ENCODE results near the gene ZNF23. TPM values are rescaled to one million over a fixed set of nuclear protein-coding genes. Genes with fewer than 3 reads are reported as not detected.
A peak's percentile ranks its signal among the peaks of the same experiment; 100 is the strongest.

ZNF23 gene
- total RNA-seq, 4 donors from 2014 or later, result 3.6 to 8.1 (median 5.8) TPM

DNA sequence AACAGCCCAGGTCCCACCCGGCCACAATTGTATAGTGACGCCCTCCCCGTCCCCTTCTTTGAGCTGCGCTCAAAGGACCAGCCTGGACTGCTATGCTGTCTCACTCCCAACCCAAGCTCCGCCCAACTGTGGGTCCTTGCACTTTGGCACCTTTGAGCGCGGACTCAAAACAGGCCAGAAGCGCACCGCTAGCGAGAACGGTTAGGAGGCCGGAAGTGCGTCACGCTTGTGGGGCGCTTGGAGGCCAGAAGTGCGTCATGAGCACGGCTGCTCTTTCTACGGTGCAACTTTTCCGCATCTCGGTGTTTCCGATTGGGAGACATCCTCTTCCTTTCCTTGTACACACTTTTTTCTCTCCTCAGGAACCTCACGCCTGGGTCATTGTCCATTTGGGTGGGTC, 27.1 kb upstream of the ZNF23 start, which contains the start of gene ZNF19:
Gene ZNF19, minus strand, starts transcription at position 203 of the 400 bp plus-strand sequence. CDS start 7,210 bp downstream, outside the sequence.
- TF ChIP-seq POLR2A (IDR thresholded peaks at IDR 0.05), result no peak

DNA sequence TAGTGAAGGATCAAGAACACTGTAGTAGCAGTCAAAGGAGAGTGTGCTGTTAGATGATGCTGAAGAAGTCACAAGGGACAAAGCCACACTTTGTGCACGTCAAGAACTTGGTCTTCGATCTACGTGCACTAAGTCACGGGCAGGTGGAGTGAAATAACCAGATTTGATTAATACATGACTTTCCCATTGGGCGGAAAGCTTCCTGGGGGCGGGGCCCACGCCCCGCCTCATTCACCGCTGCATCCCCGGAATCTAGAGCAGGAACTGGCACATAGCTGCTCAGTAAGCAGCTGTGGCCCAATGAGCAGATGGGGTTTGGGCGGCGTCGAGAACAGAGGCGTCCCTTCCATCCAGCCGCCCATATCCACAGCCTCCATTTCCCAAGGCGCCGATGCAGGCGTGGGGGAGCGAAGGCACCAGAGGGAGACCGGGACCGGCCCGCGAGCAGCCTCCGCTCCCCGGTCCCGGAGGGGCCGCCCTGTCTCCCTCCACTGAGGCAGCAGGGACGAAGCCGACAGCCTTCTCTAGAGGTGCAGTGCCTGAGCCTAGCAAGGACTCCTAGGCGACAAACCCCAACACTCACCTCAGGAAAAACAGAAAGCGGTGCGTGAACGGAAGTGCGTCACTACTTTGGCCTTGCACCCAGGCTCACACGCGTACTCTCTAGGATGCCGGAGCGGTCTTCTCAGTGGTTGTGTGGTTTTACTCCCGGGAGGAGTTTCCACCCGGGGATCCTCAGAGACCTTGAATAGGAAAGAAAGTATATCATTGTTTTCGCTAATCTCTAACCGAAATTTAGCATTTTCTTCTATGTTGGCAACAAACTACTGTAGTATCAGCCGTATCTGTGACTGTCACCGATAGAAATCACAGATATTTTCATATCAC, 22.2 kb upstream of the ZNF23 start:
- TF ChIP-seq, protein P1, sequence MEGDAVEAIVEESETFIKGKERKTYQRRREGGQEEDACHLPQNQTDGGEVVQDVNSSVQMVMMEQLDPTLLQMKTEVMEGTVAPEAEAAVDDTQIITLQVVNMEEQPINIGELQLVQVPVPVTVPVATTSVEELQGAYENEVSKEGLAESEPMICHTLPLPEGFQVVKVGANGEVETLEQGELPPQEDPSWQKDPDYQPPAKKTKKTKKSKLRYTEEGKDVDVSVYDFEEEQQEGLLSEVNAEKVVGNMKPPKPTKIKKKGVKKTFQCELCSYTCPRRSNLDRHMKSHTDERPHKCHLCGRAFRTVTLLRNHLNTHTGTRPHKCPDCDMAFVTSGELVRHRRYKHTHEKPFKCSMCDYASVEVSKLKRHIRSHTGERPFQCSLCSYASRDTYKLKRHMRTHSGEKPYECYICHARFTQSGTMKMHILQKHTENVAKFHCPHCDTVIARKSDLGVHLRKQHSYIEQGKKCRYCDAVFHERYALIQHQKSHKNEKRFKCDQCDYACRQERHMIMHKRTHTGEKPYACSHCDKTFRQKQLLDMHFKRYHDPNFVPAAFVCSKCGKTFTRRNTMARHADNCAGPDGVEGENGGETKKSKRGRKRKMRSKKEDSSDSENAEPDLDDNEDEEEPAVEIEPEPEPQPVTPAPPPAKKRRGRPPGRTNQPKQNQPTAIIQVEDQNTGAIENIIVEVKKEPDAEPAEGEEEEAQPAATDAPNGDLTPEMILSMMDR (IDR thresholded peaks at IDR 0.05), result no peak
- TF ChIP-seq POLR2A (IDR thresholded peaks at IDR 0.05), result no peak
- 0% methylated on average over 43 to 44 of the region's 44 CpGs for WGBS, 2 donors

More for the DNA sequence above, 27.1 kb upstream of the ZNF23 start, which contains the start of gene ZNF19:
- H3K4me3 ChIP-seq (ENCODE audit: low read depth, poor library complexity, severe bottlenecking), result no peak within 1 kb of the TSS
- intact Hi-C loops (cut with DNase I; ENCODE audit: low total_unique reads), result no loop called here
- 85 to 90% methylated on average over 22 of the region's 22 CpGs for WGBS, 2 donors
- DNase-seq (ENCODE audit: low spot score in 2 of 2), result no peak

DNA sequence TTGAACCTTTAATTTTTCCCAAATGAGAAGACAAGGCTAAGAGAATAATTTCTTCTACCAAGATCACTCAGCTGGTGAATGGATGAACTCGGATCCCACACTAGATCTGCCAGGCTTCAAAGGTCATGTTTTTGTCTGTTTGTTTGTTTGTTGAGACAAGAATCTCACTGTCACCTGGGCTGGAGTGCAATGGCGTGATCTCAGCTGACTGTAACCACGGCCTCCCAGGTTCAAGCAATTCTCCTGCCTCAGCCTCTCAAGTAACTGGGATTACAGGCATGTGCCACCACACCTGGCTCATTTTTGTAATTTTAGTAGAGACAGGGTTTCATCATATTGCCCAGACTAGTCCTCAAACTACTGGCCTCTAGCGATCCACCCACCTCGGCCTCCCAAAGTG, 20.5 kb upstream of the ZNF23 start:
- TF ChIP-seq, protein P1 (IDR thresholded peaks at IDR 0.05), result no peak
- no peak for TF ChIP-seq POLR2A (IDR thresholded peaks at IDR 0.05)
- intact Hi-C loops (cut with DNase I; ENCODE audit: low total_unique reads), result no loop called here
- H3K4me3 ChIP-seq (ENCODE audit: low read depth, poor library complexity, severe bottlenecking), result no peak overlapping the region
- DNase-seq (ENCODE audit: low spot score in 2 of 2), result no peak
- WGBS, 2 donors, result 85 to 92% methylated on average over 5 of the region's 5 CpGs

More for the DNA sequence above, 22.2 kb upstream of the ZNF23 start:
- intact Hi-C loops (cut with DNase I; ENCODE audit: low total_unique reads), result no loop called here
- H3K4me3 ChIP-seq (ENCODE audit: low read depth, poor library complexity, severe bottlenecking), result peak overlapping the region; percentile 95
- DNase-seq (ENCODE audit: low spot score in 2 of 2), result peak; percentile 88 to 96

DNA sequence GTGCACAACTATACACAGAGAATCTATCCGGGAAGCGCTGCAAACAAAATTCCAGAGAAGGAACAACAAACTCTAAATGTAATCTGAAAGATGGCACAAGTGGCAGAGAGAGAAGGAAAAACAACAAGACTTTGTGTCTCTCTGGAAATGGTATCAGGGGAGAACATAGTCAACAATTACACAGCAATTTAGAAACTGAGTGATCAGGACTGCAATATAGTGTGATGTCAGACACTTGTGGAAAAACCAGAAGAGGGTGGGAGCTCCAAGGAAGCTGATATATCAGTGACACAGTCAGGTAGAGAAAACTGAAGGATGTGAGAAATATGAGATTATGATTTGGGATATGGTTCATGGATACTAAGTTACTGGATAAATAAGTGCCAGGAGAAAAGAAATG, 18.9 kb upstream of the ZNF23 start:
- WGBS, 2 donors, result 92 to 93% methylated on average over 2 of the region's 2 CpGs
- H3K4me3 ChIP-seq (ENCODE audit: low read depth, poor library complexity, severe bottlenecking), result no peak overlapping the region

DNA sequence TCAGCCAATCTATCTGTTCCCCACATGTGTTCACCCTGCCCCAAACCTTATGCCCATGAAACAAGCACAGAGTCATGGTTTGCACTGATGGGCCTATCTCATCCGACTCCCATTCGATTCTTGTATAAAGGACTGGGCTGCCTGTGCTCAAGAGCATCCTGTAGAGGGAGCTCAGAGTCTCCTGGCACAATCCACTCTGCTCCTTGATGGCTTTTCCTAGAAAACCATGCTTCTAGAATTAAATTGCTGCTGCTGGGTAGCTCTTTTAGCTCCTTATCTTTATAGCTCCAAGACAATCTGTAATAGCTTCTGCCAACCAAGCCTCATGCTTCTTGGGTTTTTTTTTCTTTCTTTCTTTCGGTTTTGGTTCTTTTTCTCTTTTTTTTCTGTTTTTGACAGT, 17.4 kb upstream of the ZNF23 start:
- TF ChIP-seq POLR2A (IDR thresholded peaks at IDR 0.05), result no peak
- TF ChIP-seq, protein P1 (IDR thresholded peaks at IDR 0.05), result no peak
- intact Hi-C loops (cut with DNase I; ENCODE audit: low total_unique reads), result no loop called here
- WGBS, 2 donors, result 49 to 66% methylated on average over 3 of the region's 3 CpGs
- no peak for DNase-seq (ENCODE audit: low spot score in 2 of 2)
- no peak overlapping the region for H3K4me3 ChIP-seq (ENCODE audit: low read depth, poor library complexity, severe bottlenecking)

More for the DNA sequence above, 18.9 kb upstream of the ZNF23 start:
- TF ChIP-seq POLR2A (IDR thresholded peaks at IDR 0.05), result no peak
- TF ChIP-seq, protein P1 (IDR thresholded peaks at IDR 0.05), result no peak
- intact Hi-C loops (cut with DNase I; ENCODE audit: low total_unique reads), result no loop called here
- DNase-seq (ENCODE audit: low spot score in 2 of 2), result no peak

DNA sequence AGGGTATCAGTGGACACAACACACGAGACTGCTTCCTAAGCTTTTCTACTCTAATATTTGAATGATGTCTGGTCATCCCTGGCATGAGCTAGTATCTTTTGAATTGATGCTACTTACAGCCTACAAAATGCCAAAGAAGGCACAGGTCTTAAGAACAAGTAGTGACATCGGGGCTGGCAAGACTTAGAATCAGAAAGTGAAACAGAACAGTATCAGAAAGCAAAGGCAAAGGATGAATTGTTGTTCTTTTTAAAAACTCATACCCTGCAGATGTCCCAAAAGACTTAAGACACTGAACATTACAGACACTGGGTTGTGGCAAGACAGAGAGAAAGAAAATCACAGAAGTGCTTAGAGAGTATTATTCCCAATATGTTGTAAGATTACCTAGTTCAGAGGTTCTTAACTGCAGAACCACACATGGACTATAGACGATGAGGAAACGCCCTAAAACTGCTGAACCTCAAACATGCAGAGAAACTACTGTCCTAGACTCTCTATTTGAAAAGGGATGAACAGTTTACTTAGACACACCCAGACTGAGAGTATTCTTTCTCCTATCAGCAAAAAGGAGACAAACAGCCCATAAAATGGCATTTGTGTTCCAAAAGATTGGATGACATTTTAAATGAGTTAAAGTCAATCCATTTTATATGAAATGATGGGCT, 14.5 kb upstream of the ZNF23 start:
- no peak overlapping the region for H3K4me3 ChIP-seq (ENCODE audit: low read depth, poor library complexity, severe bottlenecking)
- intact Hi-C loops (cut with DNase I; ENCODE audit: low total_unique reads), result no loop called here
- 96 to 98% methylated on average over 4 of the region's 4 CpGs for WGBS, 2 donors
- DNase-seq (ENCODE audit: low spot score in 2 of 2), result no peak
- no peak for TF ChIP-seq POLR2A (IDR thresholded peaks at IDR 0.05)
